B cell (primary cell): ENCODE data around the gene PRODH2. TPM values are rescaled to one million over a fixed set of nuclear protein-coding genes. Genes with fewer than 3 reads are reported as not detected.

Source experiments
- ATAC-seq: fragments of 200-7000 bp; cut with Tn5 transposase; one replicate; pipeline ENCODE4 v1.10.0; 2021; ENCODE audit warnings: low read depth, mild to moderate bottlenecking, moderate number of reproducible peaks, moderate library complexity
- CTCF ChIA-PET: fragments of 350-600 bp; sonication (Branson Sonifier 250); formaldehyde crosslinking; loops from one replicate; lab custom pipeline; 2021; ENCODE audit warnings: antibody characterized with exemption, inconsistent platforms; lab: Charles Lee
- POLR2A ChIA-PET: fragments of 350-600 bp; sonication (Branson Sonifier 250); formaldehyde crosslinking; loops from one replicate; lab custom pipeline; 2021; ENCODE audit warnings: antibody characterized with exemption; lab: Charles Lee
- DNase-seq: peaks from one replicate; pipeline ENCODE4 v3.0.0; 2013
- H2AFZ ChIP-seq: 2 replicates; pipeline ENCODE4 v1.6.1; 2012; ENCODE audit warnings: mild to moderate bottlenecking, low read depth, low read length; ENCODE audit not compliant: insufficient read depth, poor library complexity, severe bottlenecking
- H3K27ac ChIP-seq, 2 donors: 1 replicate in 1 of 2; 2 replicates in 1 of 2; pipeline ENCODE4 v1.5.1; 2012 to 2013; ENCODE audit warnings: low read length in 2 of 2, mild to moderate bottlenecking in 2 of 2, moderate library complexity in 1 of 2
- H3K27me3 ChIP-seq, 4 experiments: fragments of 200-600 bp in 1 of 4; sonication (generic) in 1 of 4; replicated peaks in 1 of 4; 1 replicate in 2 of 4; 2 replicates in 2 of 4; pipeline versions ENCODE4 v1.6.1 to v1.7.0; 2013 to 2016; ENCODE audit warnings: low read length in 3 of 4, mild to moderate bottlenecking in 2 of 4, mixed read lengths in 1 of 4, moderate library complexity in 1 of 4; ENCODE audit not compliant: insufficient read depth in 4 of 4, control insufficient read depth in 3 of 4; ENCODE audit errors: control extremely low read depth in 1 of 4
- H3K36me3 ChIP-seq, 2 experiments: replicated peaks in 1 of 2; 1 replicate in 1 of 2; 2 replicates in 1 of 2; pipeline versions ENCODE4 v1.6.1 to v1.7.1; 2013; ENCODE audit warnings: low read length in 1 of 2; ENCODE audit not compliant: insufficient read depth in 2 of 2, control insufficient read depth in 1 of 2; ENCODE audit errors: control extremely low read depth in 1 of 2, extremely low read depth in 1 of 2
- H3K4me1 ChIP-seq, 2 donors: fragments of 200-600 bp in 1 of 2; sonication (generic) in 1 of 2; 1 replicate in 1 of 2; 2 replicates in 1 of 2; pipeline versions ENCODE4 v1.5.1 to v1.6.1; 2013 to 2017; ENCODE audit warnings: low read length in 2 of 2; ENCODE audit not compliant: control insufficient read depth in 2 of 2, insufficient read depth in 2 of 2
- H3K4me2 ChIP-seq: replicated peaks from 2 replicates; pipeline ENCODE3; 2012; ENCODE audit warnings: mild to moderate bottlenecking, low read depth, low read length; ENCODE audit not compliant: poor library complexity, severe bottlenecking
- H3K4me3 ChIP-seq, 5 experiments: fragments of 200-600 bp in 1 of 5; sonication (generic) in 1 of 5; 1 replicate in 3 of 5; 2 replicates in 2 of 5; pipeline versions ENCODE4 v1.5.1 to v1.7.0; 2011 to 2016; ENCODE audit warnings: low read length in 4 of 5, mild to moderate bottlenecking in 4 of 5, low read depth in 2 of 5, control low read depth in 1 of 5, moderate library complexity in 1 of 5; ENCODE audit not compliant: insufficient read depth in 1 of 5; ENCODE audit errors: control extremely low read depth in 1 of 5, extremely low read depth in 1 of 5
- H3K79me2 ChIP-seq: fragments of 200-600 bp; sonication (generic); one replicate; pipeline ENCODE4 v1.6.0; 2016; ENCODE audit warnings: low read length; ENCODE audit not compliant: control insufficient read depth, insufficient read depth
- H3K9ac ChIP-seq: fragments of 200-600 bp; sonication (generic); 2 replicates; pipeline ENCODE4 v1.6.1; 2017; ENCODE audit warnings: mild to moderate bottlenecking, low read length, moderate library complexity
- H3K9me3 ChIP-seq, 3 donors: one replicate each; pipeline versions ENCODE4 v1.6.1 to v1.7.1; 2013; ENCODE audit warnings: low read length in 2 of 3; ENCODE audit not compliant: control insufficient read depth in 2 of 3, insufficient read depth in 1 of 3; ENCODE audit errors: control extremely low read depth in 1 of 3
- H4K20me1 ChIP-seq: 2 replicates; pipeline ENCODE4 v1.6.0; 2012; ENCODE audit warnings: mild to moderate bottlenecking, low read length; ENCODE audit not compliant: insufficient read depth, control insufficient read depth, poor library complexity, severe bottlenecking
- H3K27ac Mint-ChIP-seq: one replicate; pipeline ENCODE4 v1.8.0; 2021; ENCODE audit warnings: mixed read lengths
- H3K27me3 Mint-ChIP-seq: one replicate; pipeline ENCODE4 v1.8.0; 2021; ENCODE audit warnings: mixed read lengths
- H3K4me1 Mint-ChIP-seq: one replicate; pipeline ENCODE4 v1.8.0; 2021; ENCODE audit warnings: mixed read lengths
- H3K4me3 Mint-ChIP-seq: one replicate; pipeline ENCODE4 v1.8.0; 2021; ENCODE audit warnings: mixed read lengths
- H3K9me3 Mint-ChIP-seq: one replicate; pipeline ENCODE4 v1.8.0; 2022; ENCODE audit warnings: mixed read lengths; ENCODE audit not compliant: insufficient read depth
- CTCF ChIP-seq: fragments of 200-600 bp; IDR thresholded peaks from one replicate; pipeline ENCODE4 v1.8.0; 2022; ENCODE audit warnings: antibody characterized with exemption, mild to moderate bottlenecking
- EZH2 ChIP-seq: IDR thresholded peaks from 2 replicates; pipeline ENCODE4 v1.6.1; 2012; ENCODE audit warnings: borderline replicate concordance, low read depth, mild to moderate bottlenecking, moderate library complexity, low read length; ENCODE audit not compliant: insufficient read depth, poor library complexity, severe bottlenecking
- WGBS: methylation state at CpG from one replicate; pipeline ENCODE4 v1.1.5; 2013; ENCODE audit warnings: missing lambda C conversion rate; ENCODE audit not compliant: insufficient coverage; 5-methylcytosine and 5-hydroxymethylcytosine counted together
- intact Hi-C: fragments of 100-400 bp; cut with micrococcal nuclease; formaldehyde crosslinking; loops from one replicate; pipeline ENCODE4 v1.10.0; 2022
- polyA plus RNA-seq: library from polyadenylated mRNA; depleted of rRNA; stranded (reverse); fragments of >200 nt; gene quantifications from 2 replicates; pipeline ENCODE4 v1.2.3, GENCODE V29; 2012
- total RNA-seq, 2 donors: library from RNA; stranded (reverse); fragments of 120-200 nt in 1 of 2; gene quantifications; 1 replicate in 1 of 2; 2 replicates in 1 of 2; pipeline versions ENCODE4 v1.2.3 to v1.2.4, GENCODE V29; 2013 to 2022

The PRODH2 gene
- total and polyA plus RNA-seq, 2 donors (not counting 1 experiment from before 2014, with no cell fraction given), result not detected

DNA sequence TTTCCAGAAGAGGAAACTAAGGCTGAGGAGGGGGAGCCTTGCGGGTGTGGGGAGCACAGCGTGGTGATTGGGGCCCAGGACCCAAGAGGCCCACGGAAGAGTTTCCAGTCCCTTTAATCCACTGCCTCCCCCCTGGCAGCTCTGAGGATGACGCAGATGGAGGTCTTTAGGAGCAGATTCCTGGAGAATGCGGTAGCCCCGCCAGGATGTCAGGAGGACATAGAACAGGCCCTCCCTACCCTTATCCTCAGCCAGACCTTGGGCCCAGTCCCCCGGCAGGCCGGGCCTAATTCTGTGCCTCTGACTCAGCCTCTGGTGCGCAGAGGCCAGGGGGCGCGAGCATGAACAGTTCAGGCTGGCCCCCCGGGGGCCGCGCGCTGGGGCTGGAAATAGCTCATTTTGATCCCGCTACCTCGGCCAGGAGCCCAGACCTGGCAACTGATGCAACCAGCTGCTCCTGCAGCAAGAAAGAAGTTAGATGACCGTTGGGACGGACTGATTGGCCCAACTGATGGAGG is 55.4 kb downstream of the PRODH2 start:
- ATAC-seq (no peak), DNase-seq (no peak)
- Histone ChIP-seq H2AFZ (peak overlapping the region; percentile 82), H3K4me3 (peak overlapping the region; percentile 85 to 99 (median 94)), H3K79me2 (peaks cover 29% of the 10 kb centered on the region), H3K27ac (no peak overlapping the region), H3K9ac (peak overlapping the region; percentile 96), H3K36me3 (peaks cover 0 to 33% of the 10 kb centered on the region in 2 experiments), H3K27me3 (peaks cover 0 to 26% (median 10%) of the 10 kb centered on the region in 4 experiments), H3K4me2 (peak overlapping the region; percentile 98), H3K9me3 (peaks cover 0 to 10% (median 0%) of the 10 kb centered on the region in 3 donors), H4K20me1 (no peaks in the 10 kb centered on the region), H3K4me1 (peaks cover 24 to 35% of the 10 kb centered on the region in 2 donors)
- peaks cover 34% of the 10 kb centered on the region for H3K4me1 Mint-ChIP-seq
- TF ChIP-seq CTCF (no peak), EZH2 (no peak)
- H3K27ac Mint-ChIP-seq, result no peak overlapping the region
- 11% methylated on average over 17 of the region's 19 CpGs for WGBS
- H3K27me3 Mint-ChIP-seq, result peaks cover 17% of the 10 kb centered on the region
- POLR2A ChIA-PET, result interaction anchor here (1.1 to 2.2 kb wide), 4 partner anchors 9 to 17 kb away, joined by 7 to 17 read pairs (median 9); partner anchors contain the start of genes LIN37, PSENEN and U2AF1L4
- H3K4me3 Mint-ChIP-seq, result peak overlapping the region; percentile 99
- intact Hi-C loops, result loop anchor here (5.0 kb wide), 1 partner anchor 65 kb away; no protein-coding TSS in a partner anchor
- no peaks in the 10 kb centered on the region for H3K9me3 Mint-ChIP-seq
- CTCF ChIA-PET, result no interaction called here
